Esophagus squamous epithelium (tissue), 5 donors: ENCODE measurements around the gene ZFP64. TPM values are rescaled to one million over a fixed set of nuclear protein-coding genes. Genes with fewer than 3 reads are reported as not detected.

Experiments used
- DNase-seq: peaks from one replicate; lab custom pipeline; 2025; lab: John Stamatoyannopoulos, UW
- H3K27ac ChIP-seq, 4 donors: fragments of 200-600 bp; sonication (generic); one replicate each; pipeline ENCODE4 v1.5.1; 2016 to 2019; ENCODE audit warnings: mild to moderate bottlenecking in 1 of 4
- H3K27me3 ChIP-seq, 4 donors: fragments of 200-600 bp; sonication (generic); 1 replicate in 3 of 4; 2 replicates in 1 of 4; pipeline versions ENCODE4 v1.5.1 to v1.6.0; 2017 to 2021; ENCODE audit warnings: antibody characterized with exemption in 1 of 4
- H3K36me3 ChIP-seq, 3 donors: fragments of 200-600 bp; sonication (generic); one replicate each; pipeline ENCODE4 v1.5.1; 2016 to 2019
- H3K4me1 ChIP-seq, 3 donors: fragments of 200-600 bp; sonication (generic); one replicate each; pipeline ENCODE4 v1.5.1; 2017 to 2019
- H3K4me3 ChIP-seq, 4 donors: fragments of 200-600 bp; sonication (generic); 1 replicate in 3 of 4; 2 replicates in 1 of 4; pipeline ENCODE4 v1.5.1; 2016 to 2019; ENCODE audit warnings: mild to moderate bottlenecking in 2 of 4, moderate library complexity in 1 of 4
- H3K9me3 ChIP-seq, 3 donors: fragments of 200-600 bp; sonication (generic); one replicate each; pipeline ENCODE4 v1.5.1; 2016 to 2019
- CTCF ChIP-seq, 6 experiments: fragments of 450-650 bp in 4 of 6; fragments of 200-600 bp in 2 of 6; sonication (generic) in 2 of 6; IDR thresholded peaks; one replicate each; pipeline ENCODE4 v1.5.1; 2016 to 2019; ENCODE audit warnings: antibody characterized with exemption in 6 of 6, mild to moderate bottlenecking in 4 of 6, moderate library complexity in 4 of 6
- POLR2A ChIP-seq, 4 donors: fragments of 450-650 bp; IDR thresholded peaks; one replicate each; pipeline ENCODE4 v1.6.1; 2017; ENCODE audit warnings: antibody characterized with exemption in 4 of 4, mild to moderate bottlenecking in 4 of 4, moderate library complexity in 3 of 4
- WGBS, 2 donors: methylation state at CpG; one replicate each; pipeline ENCODE4 v1.1.5; 2018; 5-methylcytosine and 5-hydroxymethylcytosine counted together
- intact Hi-C: fragments of 100-400 bp; cut with DNase I; formaldehyde crosslinking; loops from one replicate; pipeline ENCODE4 v1.15.0; 2022
- total RNA-seq, 4 donors: library from RNA; depleted of rRNA; stranded (reverse); fragments of >200 nt; gene quantifications; one replicate each; pipeline ENCODE4 v1.1.0, GENCODE V29; 2016
- donor health status: DM: yes; HTN: yes; CAD: no.

Gene ZFP64
- total RNA-seq, 4 donors from 2014 or later, result 8.9 to 16.2 (median 14.2) TPM

- Histone ChIP-seq H3K27ac (no peak overlapping the region), H3K36me3 (no peaks in the 10 kb centered on the region), H3K9me3 (no peaks in the 10 kb centered on the region), H3K4me1 (peaks cover 4 to 12% (median 6%) of the 10 kb centered on the region in 3 donors), H3K27me3 (peaks cover 0 to 19% (median 0%) of the 10 kb centered on the region in 4 donors), H3K4me3 (no peak overlapping the region)
- no peak for TF ChIP-seq CTCF (IDR thresholded peaks at IDR 0.05)
- no peak for TF ChIP-seq POLR2A (IDR thresholded peaks at IDR 0.05)
- WGBS, 2 donors, result 97% methylated on average over 5 of the region's 6 CpGs; no CpG with 5 or more reads in 1 of the 2 donors
- no peak for DNase-seq
- intact Hi-C loops, result no loop called here
Observed at GRCh38 chr20:52110456-52110855, 81.1 kb downstream of the ZFP64 start.

- DNase-seq, result no peak
- intact Hi-C loops, result no loop called here
- Histone ChIP-seq H3K4me3 (peak overlapping the region; percentile 31 to 71 (median 46)), H3K9me3 (no peaks in the 10 kb centered on the region), H3K4me1 (peaks cover 22 to 38% (median 28%) of the 10 kb centered on the region in 3 donors), H3K27me3 (peaks cover 0 to 43% (median 0%) of the 10 kb centered on the region in 4 donors), H3K27ac (peak overlapping the region in 3 of 4 donors; percentile 20 to 57 (median 36)), H3K36me3 (no peaks in the 10 kb centered on the region)
- WGBS, 2 donors, result 0 to 4% methylated on average over 6 to 23 of the region's 47 CpGs
- TF ChIP-seq POLR2A (IDR thresholded peaks at IDR 0.05) (peak in 1 of 4 donors; percentile 10), CTCF (IDR thresholded peaks at IDR 0.05) (peak in 2 of 6 experiments; percentile 2 to 43)
Observed at GRCh38 chr20:52105442-52106422, 85.8 kb downstream of the ZFP64 start.

- Histone ChIP-seq H3K36me3 (no peaks in the 10 kb centered on the region), H3K27me3 (peaks cover 0 to 43% (median 0%) of the 10 kb centered on the region in 4 donors), H3K27ac (peak overlapping the region in 2 of 4 donors; percentile 20 to 57), H3K4me3 (peak overlapping the region; percentile 31 to 71 (median 46)), H3K4me1 (peaks cover 22 to 38% (median 28%) of the 10 kb centered on the region in 3 donors), H3K9me3 (no peaks in the 10 kb centered on the region)
- intact Hi-C loops, result no loop called here
- no peak for TF ChIP-seq CTCF (IDR thresholded peaks at IDR 0.05)
- TF ChIP-seq POLR2A (IDR thresholded peaks at IDR 0.05), result no peak
- 0% methylated on average over 2 of the region's 82 CpGs for WGBS, 2 donors
- no peak for DNase-seq
Observed at GRCh38 chr20:52104546-52105441, 86.8 kb downstream of the ZFP64 start.

GRCh38 chr20:52103913-52104545 is 87.5 kb downstream of the ZFP64 start:
- intact Hi-C loops, result no loop called here
- WGBS, 2 donors, result 0 to 2% methylated on average over 10 to 23 of the region's 33 CpGs

More at GRCh38 chr20:52103913-52104545, 87.5 kb downstream of the ZFP64 start:
- no peaks in the 10 kb centered on the region for H3K9me3 ChIP-seq
- H3K27ac ChIP-seq, result peak overlapping the region in 1 of 4 donors; percentile 20
- no peaks in the 10 kb centered on the region for H3K36me3 ChIP-seq
- H3K4me1 ChIP-seq, result peaks cover 22 to 38% (median 28%) of the 10 kb centered on the region in 3 donors
- H3K4me3 ChIP-seq, result peak overlapping the region; percentile 31 to 71 (median 46)
- peaks cover 0 to 43% (median 0%) of the 10 kb centered on the region in 4 donors for H3K27me3 ChIP-seq
- no peak for DNase-seq
- TF ChIP-seq CTCF (IDR thresholded peaks at IDR 0.05), result no peak
